SIG-M5 treated with dmso at 0.1 percent for 504 hours (cell line): ENCODE measurements around the gene CRISPLD2.

Source experiments
- DNase-seq: peaks from one replicate; lab custom pipeline; 2025; ENCODE audit not compliant: unreplicated experiment; lab: John Stamatoyannopoulos, UW

Gene CRISPLD2

GRCh38 chr16:84907051-84907450 is 87.3 kb downstream of the CRISPLD2 start:
- no peak for DNase-seq

- DNase-seq = no peak
Measured at GRCh38 chr16:84907575-84907974, 87.8 kb downstream of the CRISPLD2 start.

- no peak for DNase-seq
Measured at GRCh38 chr16:84909476-84910085, 89.8 kb downstream of the CRISPLD2 start.

GRCh38 chr16:84911486-84912216 is 91.9 kb downstream of the CRISPLD2 start:
- DNase-seq = peak; percentile 57

- DNase-seq = no peak
Measured at GRCh38 chr16:84913315-84913714, 93.5 kb downstream of the CRISPLD2 start.

GRCh38 chr16:84914273-84914672 is 94.5 kb downstream of the CRISPLD2 start:
- DNase-seq = no peak

- DNase-seq = no peak
Measured at GRCh38 chr16:84916178-84916577, 96.4 kb downstream of the CRISPLD2 start.

- DNase-seq = no peak
Measured at GRCh38 chr16:84916850-84917249, 97.1 kb downstream of the CRISPLD2 start.

GRCh38 chr16:84917492-84917891 is 97.7 kb downstream of the CRISPLD2 start:
- no peak for DNase-seq

- no peak for DNase-seq
Measured at GRCh38 chr16:84918006-84918909, 98.5 kb downstream of the CRISPLD2 start.

- DNase-seq = no peak
Measured at GRCh38 chr16:84919269-84919668, 99.5 kb downstream of the CRISPLD2 start.

- no peak for DNase-seq
Measured at GRCh38 chr16:84919708-84920107, 99.9 kb downstream of the CRISPLD2 start.

- no peak for DNase-seq
Measured at GRCh38 chr16:84920333-84920732, 100.5 kb downstream of the CRISPLD2 start.

- DNase-seq = no peak
Measured at GRCh38 chr16:84922351-84923120, 102.8 kb downstream of the CRISPLD2 start.

- no peak for DNase-seq
Measured at GRCh38 chr16:84924331-84925091, 104.7 kb downstream of the CRISPLD2 start.

GRCh38 chr16:84925092-84925772 is 105.4 kb downstream of the CRISPLD2 start:
- peak; percentile 15 for DNase-seq

- no peak for DNase-seq
Measured at GRCh38 chr16:84925773-84926372, 106.1 kb downstream of the CRISPLD2 start.

GRCh38 chr16:84926462-84926861 is 106.7 kb downstream of the CRISPLD2 start:
- DNase-seq = no peak
